GM23248 (cell line): ENCODE measurements around the gene WTAP. TPM values are rescaled to one million over a fixed set of nuclear protein-coding genes. Genes with fewer than 3 reads are reported as not detected.

Experiments used
- DNase-seq: peaks from one replicate; pipeline ENCODE4 v3.0.0-alpha.2; 2015
- H2AFZ ChIP-seq: fragments of 200-600 bp; sonication (generic); 2 replicates; pipeline ENCODE4 v1.6.1; 2016; ENCODE audit warnings: antibody characterized with exemption
- H3F3A ChIP-seq: fragments of 200-600 bp; sonication (generic); 2 replicates; pipeline ENCODE4 v1.6.1; 2016; ENCODE audit warnings: mild to moderate bottlenecking, antibody characterized with exemption, mixed run types; ENCODE audit not compliant: insufficient read depth
- H3K27ac ChIP-seq: fragments of 200-600 bp; sonication (generic); 2 replicates; pipeline ENCODE4 v1.5.1; 2016; ENCODE audit warnings: mild to moderate bottlenecking
- H3K27me3 ChIP-seq: fragments of 200-600 bp; sonication (generic); replicated peaks from 2 replicates; pipeline ENCODE4 v1.6.1; 2016; ENCODE audit warnings: mild to moderate bottlenecking; ENCODE audit not compliant: insufficient read depth
- H3K36me3 ChIP-seq: fragments of 200-600 bp; sonication (generic); 2 replicates; pipeline ENCODE4 v1.6.1; 2016; ENCODE audit warnings: low read depth, mild to moderate bottlenecking
- H3K4me1 ChIP-seq: fragments of 200-600 bp; sonication (generic); 2 replicates; pipeline ENCODE4 v1.6.1; 2016; ENCODE audit warnings: mild to moderate bottlenecking; ENCODE audit not compliant: insufficient read depth
- H3K4me2 ChIP-seq: fragments of 200-600 bp; sonication (generic); one replicate; pipeline ENCODE4 v1.6.1; 2016; ENCODE audit warnings: mild to moderate bottlenecking; ENCODE audit not compliant: unreplicated experiment
- H3K4me3 ChIP-seq: fragments of 200-600 bp; sonication (generic); 2 replicates; pipeline ENCODE4 v1.5.1; 2016; ENCODE audit warnings: mild to moderate bottlenecking
- H3K79me2 ChIP-seq: fragments of 200-600 bp; sonication (generic); 2 replicates; pipeline ENCODE4 v1.6.1; 2016; ENCODE audit warnings: mild to moderate bottlenecking; ENCODE audit not compliant: insufficient read depth
- H3K9ac ChIP-seq: fragments of 200-600 bp; sonication (generic); 2 replicates; pipeline ENCODE4 v1.6.1; 2016; ENCODE audit warnings: mild to moderate bottlenecking
- H3K9me2 ChIP-seq: fragments of 200-600 bp; sonication (generic); 2 replicates; pipeline ENCODE4 v1.6.1; 2016; ENCODE audit warnings: mixed run types, mild to moderate bottlenecking, moderate library complexity; ENCODE audit not compliant: insufficient read depth
- H3K9me3 ChIP-seq: fragments of 200-600 bp; sonication (generic); one replicate; pipeline ENCODE4 v1.6.1; 2017; ENCODE audit warnings: low read depth
- H4K20me1 ChIP-seq: fragments of 200-600 bp; sonication (generic); 2 replicates; pipeline ENCODE4 v1.6.0; 2016; ENCODE audit not compliant: insufficient read depth
- EZH2 ChIP-seq: fragments of 200-600 bp; sonication (generic); IDR thresholded peaks from 2 replicates; pipeline ENCODE4 v1.6.1; 2018; ENCODE audit warnings: antibody characterized with exemption, mild to moderate bottlenecking; ENCODE audit not compliant: insufficient read depth, poor library complexity, severe bottlenecking
- EZH2phosphoT487 ChIP-seq: fragments of 200-600 bp; sonication (generic); IDR thresholded peaks from 2 replicates; pipeline ENCODE4 v1.6.1; 2018; ENCODE audit warnings: antibody characterized with exemption, moderate library complexity, mild to moderate bottlenecking, low read depth; ENCODE audit not compliant: insufficient read depth
- WGBS, 2 experiments: methylation state at CpG; one replicate each; pipeline ENCODE4 v1.1.6; 2015 to 2017; ENCODE audit warnings: low lambda C conversion rate in 2 of 2, low coverage in 1 of 2; ENCODE audit errors: missing lambda C conversion rate in 2 of 2; 5-methylcytosine and 5-hydroxymethylcytosine counted together
- in situ Hi-C: fragments of 300-500 bp; cut with MboI; formaldehyde crosslinking; loops from 2 replicates; pipeline ENCODE4 v1.15.0; 2020
- polyA plus RNA-seq: library from polyadenylated mRNA; unstranded; fragments of >200 nt; fragmentation: Nextera tagmentation; extraction: Ambion mirVana; gene quantifications from 2 replicates; pipeline ENCODE4 v1.2.1, GENCODE V29; 2016
- total RNA-seq: library from RNA; depleted of rRNA; stranded (reverse); fragments of >200 nt; shearing (Covaris generic); gene quantifications from 2 replicates; pipeline ENCODE4 v1.2.3, GENCODE V29; 2014

WTAP gene
- total and polyA plus RNA-seq, 2 experiments from 2014 or later: 64.8 to 87.8 TPM

GRCh38 chr6:159754401-159754800 is 27.1 kb downstream of the WTAP start:
- TF ChIP-seq EZH2 (no peak), EZH2phosphoT487 (no peak)
- Histone ChIP-seq H3K4me3 (no peak overlapping the region), H2AFZ (no peak overlapping the region), H3K4me1 (peaks cover 10% of the 10 kb centered on the region), H3K79me2 (peaks cover 72% of the 10 kb centered on the region), H3K9ac (no peak overlapping the region), H3K4me2 (no peak overlapping the region), H3K9me3 (no peaks in the 10 kb centered on the region), H3K27me3 (no peaks in the 10 kb centered on the region), H3K27ac (no peak overlapping the region), H4K20me1 (no peaks in the 10 kb centered on the region), H3K9me2 (no peaks in the 10 kb centered on the region), H3K36me3 (peaks cover 71% of the 10 kb centered on the region), H3F3A (peaks cover 64% of the 10 kb centered on the region)
- no peak for DNase-seq
- WGBS, 2 experiments: 65 to 75% methylated on average over 2 of the region's 2 CpGs
- in situ Hi-C loops: no loop called here

DNA sequence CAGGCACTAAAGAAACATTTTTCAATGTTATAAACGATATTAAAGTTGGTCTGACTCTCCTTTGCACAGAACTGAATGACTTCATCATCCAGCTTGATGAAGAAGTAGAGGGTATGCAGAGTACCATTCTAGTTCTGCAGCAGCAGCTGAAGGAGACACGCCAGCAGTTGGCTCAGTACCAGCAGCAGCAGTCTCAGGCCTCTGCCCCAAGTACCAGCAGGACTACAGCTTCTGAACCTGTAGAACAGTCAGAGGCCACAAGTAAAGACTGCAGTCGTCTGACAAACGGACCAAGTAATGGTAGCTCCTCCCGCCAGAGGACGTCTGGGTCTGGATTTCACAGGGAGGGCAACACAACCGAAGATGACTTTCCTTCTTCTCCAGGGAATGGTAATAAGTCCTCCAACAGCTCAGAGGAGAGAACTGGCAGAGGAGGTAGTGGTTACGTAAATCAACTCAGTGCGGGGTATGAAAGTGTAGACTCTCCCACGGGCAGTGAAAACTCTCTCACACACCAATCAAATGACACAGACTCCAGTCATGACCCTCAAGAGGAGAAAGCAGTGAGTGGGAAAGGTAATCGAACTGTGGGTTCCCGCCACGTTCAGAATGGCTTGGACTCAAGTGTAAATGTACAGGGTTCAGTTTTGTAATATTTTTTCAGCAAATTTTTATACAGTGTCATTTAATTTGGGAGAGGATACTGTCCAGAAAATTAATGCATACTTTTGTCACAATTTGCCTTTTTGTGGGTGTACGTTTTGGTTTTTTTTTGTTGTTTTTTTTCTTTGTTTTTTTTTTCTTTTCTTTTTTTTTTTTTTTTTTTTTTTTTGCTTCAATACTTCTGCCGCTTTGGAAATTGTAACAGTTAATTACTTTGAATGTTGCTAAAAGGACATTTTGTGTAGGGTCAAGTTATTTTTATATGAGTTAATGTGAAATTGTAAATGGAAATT is 27.9 kb downstream of the WTAP start:
- Histone ChIP-seq H3K9me3 (no peaks in the 10 kb centered on the region), H3K4me2 (no peak overlapping the region), H3K27me3 (no peaks in the 10 kb centered on the region), H3K9ac (no peak overlapping the region), H4K20me1 (no peaks in the 10 kb centered on the region), H3K27ac (peak overlapping the region; percentile 7; the same call in 1 of the 2 replicates), H3K4me1 (peaks cover 16% of the 10 kb centered on the region), H3K79me2 (peaks cover 63% of the 10 kb centered on the region), H3K36me3 (peaks cover 62% of the 10 kb centered on the region), H3K4me3 (no peak overlapping the region), H2AFZ (no peak overlapping the region), H3K9me2 (no peaks in the 10 kb centered on the region), H3F3A (peaks cover 72% of the 10 kb centered on the region)
- in situ Hi-C loops: no loop called here
- WGBS, 2 experiments: 73 to 74% methylated on average over 15 of the region's 15 CpGs
- TF ChIP-seq EZH2phosphoT487 (no peak), EZH2 (no peak)
- DNase-seq: peak; percentile 20

- H3K4me3 ChIP-seq: no peak overlapping the region
- H3K9ac ChIP-seq: no peak overlapping the region
- no peak overlapping the region for H3K27ac ChIP-seq
- no peak for DNase-seq
- H3K36me3 ChIP-seq: peaks cover 51% of the 10 kb centered on the region
- no peaks in the 10 kb centered on the region for H3K27me3 ChIP-seq
- peaks cover 79% of the 10 kb centered on the region for H3F3A ChIP-seq
- H2AFZ ChIP-seq: no peak overlapping the region
- 82 to 85% methylated on average over 4 of the region's 4 CpGs for WGBS, 2 experiments
- H3K9me2 ChIP-seq: no peaks in the 10 kb centered on the region
- TF ChIP-seq EZH2 (no peak), EZH2phosphoT487 (no peak)
- in situ Hi-C loops: no loop called here
- H3K4me2 ChIP-seq: no peak overlapping the region
- peaks cover 51% of the 10 kb centered on the region for H3K79me2 ChIP-seq
- H3K4me1 ChIP-seq: peaks cover 27% of the 10 kb centered on the region
- no peaks in the 10 kb centered on the region for H3K9me3 ChIP-seq
- H4K20me1 ChIP-seq: no peaks in the 10 kb centered on the region
These were observed 29.2 kb downstream of the WTAP start for GRCh38 chr6:159756508-159756907.

DNA sequence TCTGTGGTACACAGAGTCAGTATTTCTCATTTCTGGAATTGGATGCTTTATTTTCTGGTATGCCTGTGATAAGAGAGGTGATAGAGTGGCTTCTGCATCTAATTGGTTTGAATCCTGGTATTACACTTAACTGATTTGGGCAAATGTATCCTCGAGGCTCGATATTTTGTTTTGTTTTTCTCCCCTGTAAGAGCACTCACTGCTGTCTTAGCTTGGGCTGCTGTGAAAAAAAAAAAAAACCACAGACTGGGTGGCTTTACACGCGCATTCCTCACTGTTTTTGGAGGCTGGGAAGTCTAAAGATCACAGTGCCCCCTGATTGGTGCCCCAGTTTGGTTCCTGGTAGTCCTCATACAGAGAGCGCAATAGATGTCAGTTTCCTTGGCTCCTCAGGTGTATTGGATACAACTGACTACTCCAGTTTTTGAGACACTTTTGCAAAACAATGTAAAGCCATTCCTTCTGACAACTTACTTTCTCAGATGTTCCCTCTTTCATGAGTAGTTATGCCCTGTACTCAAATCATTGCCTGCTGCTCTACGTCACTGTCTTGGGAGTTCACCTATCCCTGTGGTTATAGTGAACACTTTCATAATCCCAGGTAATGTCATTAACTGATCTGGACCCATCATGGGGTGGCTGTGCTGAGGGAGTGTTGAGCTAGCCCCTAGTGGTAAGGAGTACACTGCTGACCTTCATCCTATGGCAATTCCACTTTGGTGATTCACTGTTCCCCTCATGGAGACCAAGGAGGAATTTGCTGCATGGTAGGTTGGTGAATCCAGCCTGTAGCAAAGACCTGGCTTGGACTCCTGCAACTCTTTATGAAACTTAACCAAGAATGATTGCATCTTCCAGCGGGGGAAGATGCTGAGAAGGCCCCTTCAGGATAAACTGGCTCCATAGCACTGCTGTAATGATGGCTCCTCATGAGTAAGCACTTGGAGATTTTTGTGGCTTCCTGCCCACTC is 31.0 kb downstream of the WTAP start:
- WGBS, 2 experiments: 84 to 87% methylated on average over 7 of the region's 7 CpGs
- H3K36me3 ChIP-seq: peaks cover 35% of the 10 kb centered on the region
- no peaks in the 10 kb centered on the region for H3K9me3 ChIP-seq
- no peaks in the 10 kb centered on the region for H3K9me2 ChIP-seq
- no peaks in the 10 kb centered on the region for H3K27me3 ChIP-seq
- H3K79me2 ChIP-seq: peaks cover 33% of the 10 kb centered on the region
- no peak overlapping the region for H3K4me2 ChIP-seq
- no peak overlapping the region for H2AFZ ChIP-seq
- in situ Hi-C loops: no loop called here
- no peak overlapping the region for H3K9ac ChIP-seq
- no peaks in the 10 kb centered on the region for H4K20me1 ChIP-seq
- H3K4me1 ChIP-seq: peaks cover 34% of the 10 kb centered on the region
- H3K27ac ChIP-seq: peak overlapping the region; percentile 88
- TF ChIP-seq EZH2phosphoT487: no peak
- no peak for TF ChIP-seq EZH2
- H3F3A ChIP-seq: peaks cover 71% of the 10 kb centered on the region
- H3K4me3 ChIP-seq: no peak overlapping the region
- DNase-seq: peak; percentile 75
